K562 (cell line): ENCODE data around the gene MAPKAPK2. TPM values are rescaled to one million over a fixed set of nuclear protein-coding genes. Genes with fewer than 3 reads are reported as not detected.

Source experiments
- ATAC-seq: fragments of 200-7000 bp; cut with Tn5 transposase; 3 replicates; pipeline ENCODE4 v1.9.1; 2020; ENCODE audit warnings: moderate library complexity
- BruUV-seq: library from RNA; stranded (reverse); fragments of 400-500 nt; replicated peaks from 2 replicates; lab custom pipeline; 2021; lab: Mats Ljungman, UMichigan
- CTCF ChIA-PET: fragments of 300-600 bp; formaldehyde crosslinking; extraction: SDS; loops from one replicate; lab custom pipeline; 2021; ENCODE audit warnings: low intra/inter-chr PET ratio; lab: Yijun Ruan, JAX
- POLR2A ChIA-PET: fragments of 300-600, 350-650 bp; sonication (Branson Sonifier 250); formaldehyde crosslinking; extraction: SDS; loops from one replicate; lab custom pipeline; 2021; ENCODE audit warnings: antibody characterized with exemption, inconsistent platforms; lab: Yijun Ruan, JAX
- DNase-seq, 4 experiments: peaks; one replicate each; pipeline versions ENCODE4 v3.0.0 to v3.0.0-alpha.2; 2011 to 2018; ENCODE audit warnings: low spot score in 3 of 4, mixed read lengths in 3 of 4; ENCODE audit errors: extremely low read depth in 1 of 4
- FAIRE-seq: peaks from 2 replicates; lab custom pipeline; 2011; peaks lifted over from hg19 to GRCh38; lab: Jason Lieb, UNC
- H2AFZ ChIP-seq: 2 replicates; pipeline ENCODE4 v1.6.0; 2011; ENCODE audit warnings: low read depth, low read length, control low read depth, inconsistent platforms
- H3K27ac ChIP-seq: fragments of 200-600 bp; 3 replicates; pipeline ENCODE4 v1.8.0; 2011; ENCODE audit warnings: low read depth, mild to moderate bottlenecking, control low read depth, inconsistent platforms, low read length, moderate library complexity, mixed read lengths; ENCODE audit errors: extremely low read depth
- H3K27me3 ChIP-seq, 2 experiments: fragments of 300-600 bp in 1 of 2; 2 replicates in 1 of 2; 3 replicates in 1 of 2; pipeline versions ENCODE4 v1.6.0 to v1.8.0; 2011; ENCODE audit warnings: inconsistent platforms in 2 of 2, low read length in 2 of 2, mild to moderate bottlenecking in 1 of 2, mixed read lengths in 1 of 2, moderate library complexity in 1 of 2; ENCODE audit not compliant: control insufficient read depth in 2 of 2, insufficient read depth in 2 of 2
- H3K36me3 ChIP-seq: fragments of 300-600 bp; 3 replicates; pipeline ENCODE4 v1.8.0; 2011; ENCODE audit warnings: mild to moderate bottlenecking, low read length, inconsistent platforms; ENCODE audit not compliant: control insufficient read depth, insufficient read depth
- H3K4me1 ChIP-seq, 2 experiments: fragments of 200-600 bp in 1 of 2; replicated peaks in 1 of 2; 2 replicates in 1 of 2; 3 replicates in 1 of 2; pipeline versions ENCODE4 v1.5.1 to v1.8.0; 2011; ENCODE audit warnings: inconsistent platforms in 2 of 2, low read length in 2 of 2, mild to moderate bottlenecking in 1 of 2, mixed read lengths in 1 of 2, moderate library complexity in 1 of 2; ENCODE audit not compliant: control insufficient read depth in 2 of 2, insufficient read depth in 2 of 2
- H3K4me2 ChIP-seq: 2 replicates; pipeline ENCODE4 v1.6.1; 2011; ENCODE audit warnings: low read length, control low read depth, inconsistent platforms, mixed read lengths; ENCODE audit not compliant: insufficient read depth
- H3K4me3 ChIP-seq: fragments of 200-600 bp; sonication (generic), shearing (Covaris generic); 2 replicates; pipeline ENCODE4 v1.5.1; 2016; ENCODE audit warnings: control low read depth, inconsistent platforms
- H3K79me2 ChIP-seq: fragments of 200-600 bp; 3 replicates; pipeline ENCODE4 v1.8.0; 2011; ENCODE audit warnings: low read length, inconsistent platforms; ENCODE audit not compliant: control insufficient read depth, insufficient read depth
- H3K9ac ChIP-seq, 2 experiments: 2 replicates each; pipeline versions ENCODE4 v1.6.0 to v1.6.1; 2011; ENCODE audit warnings: low read depth in 2 of 2, low read length in 2 of 2, control low read depth in 1 of 2, inconsistent platforms in 1 of 2, mild to moderate bottlenecking in 1 of 2, mixed read lengths in 1 of 2; ENCODE audit not compliant: insufficient read depth in 1 of 2
- H3K9me1 ChIP-seq: one replicate; pipeline ENCODE4 v1.6.0; 2011; ENCODE audit warnings: inconsistent platforms, mild to moderate bottlenecking, low read length, moderate library complexity; ENCODE audit not compliant: control insufficient read depth, insufficient read depth
- H3K9me3 ChIP-seq: replicated peaks from 2 replicates; pipeline ENCODE4 v1.5.1; 2011; ENCODE audit warnings: low read depth, low read length, inconsistent platforms; ENCODE audit not compliant: control insufficient read depth, insufficient read depth
- H4K20me1 ChIP-seq: replicated peaks from 2 replicates; pipeline ENCODE4 v1.6.1; 2011; ENCODE audit warnings: low read length, inconsistent platforms, mixed read lengths; ENCODE audit not compliant: control insufficient read depth, insufficient read depth
- CBFA2T3 ChIP-seq: fragments of 450-650 bp; IDR thresholded peaks from 2 replicates; pipeline ENCODE4 v1.6.1; 2017
- CTBP1 ChIP-seq: fragments of 450-650 bp; IDR thresholded peaks from 2 replicates; pipeline ENCODE4 v1.6.1; 2016; ENCODE audit warnings: borderline replicate concordance
- E2F8 ChIP-seq: fragments of 450-650 bp; IDR thresholded peaks from 2 replicates; pipeline ENCODE4 v1.7.1; 2018; ENCODE audit warnings: mild to moderate bottlenecking, low read depth; ENCODE audit not compliant: partially characterized antibody
- GATAD2A ChIP-seq: fragments of 450-650 bp; IDR thresholded peaks from 2 replicates; pipeline ENCODE4 v1.6.1; 2017
- HSF4 ChIP-seq: fragments of 250-450 bp; sonication (Bioruptor Pico); IDR thresholded peaks from 2 replicates; pipeline ENCODE4 v2.1.2; 2022; ENCODE audit warnings: mild to moderate bottlenecking, moderate library complexity, borderline replicate concordance
- MIER1 ChIP-seq: fragments of 450-650 bp; IDR thresholded peaks from 2 replicates; pipeline ENCODE4 v1.6.1; 2016; ENCODE audit warnings: antibody characterized with exemption, mild to moderate bottlenecking, low read depth
- NUFIP1 ChIP-seq: fragments of 450-650 bp; IDR thresholded peaks from 2 replicates; pipeline ENCODE4 v1.6.1; 2018; ENCODE audit not compliant: partially characterized antibody
- PPARD ChIP-seq: fragments of 250-450 bp; sonication (Bioruptor Pico); IDR thresholded peaks from 2 replicates; pipeline ENCODE4 v1.8.0; 2022; ENCODE audit warnings: inconsistent platforms, mild to moderate bottlenecking, moderate library complexity
- PRMT5 ChIP-seq: sonication (generic); formaldehyde crosslinking; IDR thresholded peaks from 2 replicates; pipeline ENCODE4 v1.5.0; 2020; ENCODE audit warnings: missing genetic modification reagents
- RBM22 ChIP-seq: fragments of 200-400 bp; formaldehyde crosslinking; IDR thresholded peaks from 2 replicates; pipeline ENCODE4 v1.6.1; 2018; ENCODE audit warnings: low read length, low read depth; ENCODE audit not compliant: poor library complexity, severe bottlenecking
- SMARCE1 ChIP-seq: fragments of 450-650 bp; IDR thresholded peaks from 2 replicates; pipeline ENCODE4 v1.7.1; 2016; ENCODE audit warnings: mild to moderate bottlenecking
- ZMIZ1 ChIP-seq, 2 experiments: fragments of 150-350 bp in 1 of 2; IDR thresholded peaks; 2 replicates each; pipeline ENCODE4 v1.6.1; 2012 to 2016; ENCODE audit warnings: low read depth in 2 of 2, low read length in 2 of 2, mild to moderate bottlenecking in 1 of 2, moderate library complexity in 1 of 2
- ZNF444 ChIP-seq: fragments of 250-450 bp; sonication (Bioruptor Pico); IDR thresholded peaks from 2 replicates; pipeline ENCODE4 v1.4.0; 2020; ENCODE audit warnings: mild to moderate bottlenecking, moderate library complexity
- ZNF644 ChIP-seq: fragments of 200-800 bp; sonication (Bioruptor generic); IDR thresholded peaks from 2 replicates; pipeline ENCODE4 v1.6.1; 2016; ENCODE audit warnings: low read depth, missing genetic modification characterization, missing compliant biosample characterization
- WGBS: fragments of 100-300 bp; shearing (Covaris generic); methylation state at CpG from one replicate; pipeline ENCODE4 v1.1.6; 2016; ENCODE audit warnings: low coverage, mixed read lengths; ENCODE audit not compliant: insufficient coverage; ENCODE audit errors: missing lambda C conversion rate; 5-methylcytosine and 5-hydroxymethylcytosine counted together
- in situ Hi-C: fragments of 300-500 bp; cut with MboI; formaldehyde crosslinking; loops from 4 replicates; pipeline ENCODE4 v1.15.0; 2018; ENCODE audit warnings: inconsistent platforms, mixed read lengths
- intact Hi-C: fragments of 100-400 bp; cut with micrococcal nuclease; formaldehyde crosslinking; loops from 2 replicates; pipeline ENCODE4 v1.14.2; 2022
- polyA plus RNA-seq, 8 experiments: library from polyadenylated mRNA; depleted of rRNA in 4 of 8; stranded (reverse) in 5 of 8; unstranded in 3 of 8; fragments of >200 nt; fragmentation: Nextera tagmentation in 2 of 8; fragmentation: Illumina TruSeq in 1 of 8; extraction: Ambion mirVana in 2 of 8; extraction: Trizol in 1 of 8; gene quantifications; 2 replicates each; pipeline versions ENCODE4 v1.2.1 to v1.2.3, GENCODE V29; 2011 to 2014; ENCODE audit warnings: inconsistent platforms in 1 of 8, missing spikeins in 1 of 8
- total RNA-seq, 7 experiments: library from RNA; depleted of rRNA in 6 of 7; stranded (reverse); fragments of >200 nt in 6 of 7; fragmentation: Illumina TruSeq in 2 of 7; extraction: Trizol in 2 of 7; gene quantifications; 2 replicates each; pipeline versions ENCODE4 v1.2.1 to v1.2.3, GENCODE V29; 2011 to 2021; ENCODE audit warnings: low replicate concordance in 1 of 7

The MAPKAPK2 gene
- total and polyA plus RNA-seq, 9 of the 15 experiments (the other 6 are each of a cell fraction or from before 2014, with no cell fraction given) = 0.63 to 94.2 (median 52.1) TPM

GRCh38 chr1:206649261-206649921 is 35.3 kb upstream of the MAPKAPK2 start (continued):
- TF ChIP-seq NUFIP1 = no peak
- no peak for TF ChIP-seq PRMT5 (CRISPR knock-in tag)
- TF ChIP-seq RBM22 = no peak
- no peak for TF ChIP-seq E2F8
- no peak for TF ChIP-seq SMARCE1

GRCh38 chr1:206651014-206651413 is 33.7 kb upstream of the MAPKAPK2 start:
- CTCF ChIA-PET = no interaction called here
- Histone ChIP-seq H3K27me3 (no peaks in the 10 kb centered on the region), H3K9me1 (no peaks in the 10 kb centered on the region), H3K4me2 (peak overlapping the region; percentile 62; the same call in 1 of the 2 replicates), H4K20me1 (no peaks in the 10 kb centered on the region), H3K36me3 (peaks cover 65% of the 10 kb centered on the region), H2AFZ (no peak overlapping the region), H3K4me1 (peaks cover 16 to 63% of the 10 kb centered on the region in 2 experiments), H3K9ac (no peak overlapping the region), H3K9me3 (no peaks in the 10 kb centered on the region), H3K27ac (peak overlapping the region; percentile 71), H3K4me3 (no peak overlapping the region), H3K79me2 (peaks cover 44% of the 10 kb centered on the region)
- POLR2A ChIA-PET = interaction anchor here (0.6 to 7.8 kb wide), 6 partner anchors 8 to 114 kb away, joined by 3 to 59 read pairs (median 13); partner anchors contain the start of gene DYRK3
- ATAC-seq = no peak
- no peak for DNase-seq
- TF ChIP-seq MIER1 (peak; percentile 94), ZNF644 (tag) (0 out of 2 replicates have a peak, but pooled peaks have one; percentile 3), ZMIZ1 (IDR thresholded peaks at IDR 0.05; ENCODE audit: low read depth in 2 of 2, low read length in 2 of 2) (no peak), CBFA2T3 (peak; percentile 42), CTBP1 (0 out of 2 replicates have a peak, but pooled peaks have one; percentile 19), HSF4 (CRISPR knock-in tag) (peak; percentile 31; the same call in 1 of the 2 replicates), PPARD (no peak), ZNF444 (CRISPR knock-in tag) (no peak), GATAD2A (0 out of 2 replicates have a peak, but pooled peaks have one; percentile 48)
- FAIRE-seq = peak; percentile 23
- intact Hi-C loops = no loop called here
- in situ Hi-C loops = no loop called here
- WGBS = 32% methylated on average over 3 of the region's 3 CpGs
- BruUV-seq = no TSS peak
